Suprapubic skin (tissue), 4 donors: ENCODE data around the gene SENP5.

Source experiments
- EP300 ChIP-seq: sonication (generic); formaldehyde crosslinking; IDR thresholded peaks from one replicate; pipeline ENCODE4 v1.6.1; 2017; ENCODE audit warnings: antibody characterized with exemption
- POLR2A ChIP-seq, 2 donors: fragments of 450-650 bp; IDR thresholded peaks; one replicate each; pipeline ENCODE4 v1.6.1; 2017; ENCODE audit warnings: antibody characterized with exemption in 2 of 2, mild to moderate bottlenecking in 2 of 2, moderate library complexity in 2 of 2
- POLR2AphosphoS5 ChIP-seq, 3 donors: sonication (generic); formaldehyde crosslinking; IDR thresholded peaks; one replicate each; pipeline ENCODE4 v1.6.1; 2017; ENCODE audit warnings: antibody characterized with exemption in 3 of 3
- TF ChIP-seq, protein P1 (sequence below), 2 donors: fragments of 200-600 bp in 1 of 2; fragments of 450-650 bp in 1 of 2; sonication (generic) in 1 of 2; IDR thresholded peaks; one replicate each; pipeline ENCODE4 v1.5.1; 2016 to 2019; ENCODE audit warnings: antibody characterized with exemption in 2 of 2, mild to moderate bottlenecking in 1 of 2, moderate library complexity in 1 of 2

- TF ChIP-seq, protein P1, sequence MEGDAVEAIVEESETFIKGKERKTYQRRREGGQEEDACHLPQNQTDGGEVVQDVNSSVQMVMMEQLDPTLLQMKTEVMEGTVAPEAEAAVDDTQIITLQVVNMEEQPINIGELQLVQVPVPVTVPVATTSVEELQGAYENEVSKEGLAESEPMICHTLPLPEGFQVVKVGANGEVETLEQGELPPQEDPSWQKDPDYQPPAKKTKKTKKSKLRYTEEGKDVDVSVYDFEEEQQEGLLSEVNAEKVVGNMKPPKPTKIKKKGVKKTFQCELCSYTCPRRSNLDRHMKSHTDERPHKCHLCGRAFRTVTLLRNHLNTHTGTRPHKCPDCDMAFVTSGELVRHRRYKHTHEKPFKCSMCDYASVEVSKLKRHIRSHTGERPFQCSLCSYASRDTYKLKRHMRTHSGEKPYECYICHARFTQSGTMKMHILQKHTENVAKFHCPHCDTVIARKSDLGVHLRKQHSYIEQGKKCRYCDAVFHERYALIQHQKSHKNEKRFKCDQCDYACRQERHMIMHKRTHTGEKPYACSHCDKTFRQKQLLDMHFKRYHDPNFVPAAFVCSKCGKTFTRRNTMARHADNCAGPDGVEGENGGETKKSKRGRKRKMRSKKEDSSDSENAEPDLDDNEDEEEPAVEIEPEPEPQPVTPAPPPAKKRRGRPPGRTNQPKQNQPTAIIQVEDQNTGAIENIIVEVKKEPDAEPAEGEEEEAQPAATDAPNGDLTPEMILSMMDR (IDR thresholded peaks at IDR 0.05) = peak; percentile 78 to 98
- TF ChIP-seq POLR2A (IDR thresholded peaks at IDR 0.05) (no peak), POLR2AphosphoS5 (IDR thresholded peaks at IDR 0.05) (no peak), EP300 (no peak)
These were observed 102.2 kb downstream of the SENP5 start for GRCh38 chr3:196969660-196970546.
